Germinal center (tissue), 1 donor: ENCODE data around the gene STIM2.
"Not testable (repeated sequence)": the region's sequence is repeated elsewhere in the genome, so short reads cannot be mapped to it uniquely, and the experiment has no call there.

Experiments used
- DNase-seq: peaks from one replicate; pipeline ENCODE4 v3.0.0; 2012; ENCODE audit warnings: mixed read lengths, low spot score

STIM2 gene

GRCh38 chr4:26867914-26868684 lies 7.5 kb downstream of the STIM2 start:
- no peak for DNase-seq

- no peak for DNase-seq
Observed at GRCh38 chr4:26870576-26871262, 10.1 kb downstream of the STIM2 start.

- no peak for DNase-seq
Observed at GRCh38 chr4:26871611-26872010, 11.0 kb downstream of the STIM2 start.

DNA sequence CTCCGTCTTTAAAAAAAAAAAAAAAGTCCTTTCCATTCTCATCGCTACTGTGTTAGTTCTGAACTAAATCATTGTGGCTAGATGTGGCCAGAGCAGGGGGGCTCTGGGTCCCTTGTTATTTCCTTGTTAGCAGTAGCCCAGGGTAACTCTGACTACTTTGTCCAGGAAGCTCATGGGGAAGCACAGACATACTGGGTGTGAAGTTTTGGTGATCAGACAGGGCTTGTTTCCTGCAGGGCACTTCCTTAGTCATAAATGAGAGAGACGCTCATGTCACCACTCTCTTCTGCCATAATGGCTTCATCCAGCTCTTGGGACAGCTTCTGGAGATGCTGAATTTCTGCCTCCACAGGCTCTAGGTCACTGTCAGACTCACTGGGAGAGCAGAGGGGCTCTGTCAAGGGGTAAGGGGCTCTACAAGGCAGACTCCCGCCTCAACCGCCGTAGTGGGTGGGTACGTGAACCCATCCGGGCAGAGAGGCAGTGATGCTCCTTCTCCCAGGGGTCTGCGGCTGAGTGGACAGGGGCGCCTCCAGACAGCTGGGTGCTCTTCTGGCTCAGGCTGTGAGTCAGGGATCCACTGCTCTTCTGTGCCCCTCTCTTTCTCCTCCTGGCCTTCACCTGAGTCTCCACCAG lies 12.9 kb downstream of the STIM2 start:
- DNase-seq: no peak

DNA sequence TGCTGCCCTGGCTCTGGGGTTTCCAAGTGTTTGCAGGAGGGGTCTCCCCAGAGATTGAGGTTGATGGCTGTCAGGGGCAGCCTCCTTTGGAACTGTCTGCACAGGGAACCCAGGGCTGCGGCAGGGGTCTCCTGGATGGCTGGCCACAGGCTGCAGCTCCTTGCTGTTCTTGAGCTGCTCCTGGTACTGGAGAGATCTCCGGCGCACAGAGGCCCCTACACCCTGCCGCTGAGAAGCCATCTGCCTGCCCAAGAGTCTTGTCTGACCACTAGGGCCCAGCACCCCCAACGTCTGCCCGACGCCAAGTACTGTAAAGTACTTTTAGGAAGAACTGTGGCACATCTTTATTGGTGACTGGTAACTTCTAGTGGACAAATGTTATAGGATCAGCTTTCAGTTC lies 13.5 kb downstream of the STIM2 start:
- no peak for DNase-seq

DNA sequence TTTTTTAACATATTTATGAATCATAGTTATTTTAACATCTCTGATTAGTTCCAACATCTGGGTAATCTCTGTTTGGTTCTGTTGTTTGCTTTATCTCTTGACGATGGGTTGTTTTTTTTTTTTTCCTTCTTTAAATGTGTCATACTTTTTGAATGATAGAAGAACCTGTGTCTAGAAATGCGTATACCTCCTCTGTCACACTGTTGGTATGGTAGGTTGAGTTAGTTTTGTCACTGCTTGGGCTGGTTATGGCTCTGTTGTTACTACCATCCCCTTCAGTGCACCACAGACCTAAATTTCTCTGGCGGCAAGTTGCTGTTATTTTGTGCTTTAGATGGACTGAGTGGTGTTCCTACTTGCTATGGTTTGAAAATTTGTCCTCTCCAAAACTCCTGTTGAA lies 16.8 kb downstream of the STIM2 start:
- DNase-seq: no peak

DNA sequence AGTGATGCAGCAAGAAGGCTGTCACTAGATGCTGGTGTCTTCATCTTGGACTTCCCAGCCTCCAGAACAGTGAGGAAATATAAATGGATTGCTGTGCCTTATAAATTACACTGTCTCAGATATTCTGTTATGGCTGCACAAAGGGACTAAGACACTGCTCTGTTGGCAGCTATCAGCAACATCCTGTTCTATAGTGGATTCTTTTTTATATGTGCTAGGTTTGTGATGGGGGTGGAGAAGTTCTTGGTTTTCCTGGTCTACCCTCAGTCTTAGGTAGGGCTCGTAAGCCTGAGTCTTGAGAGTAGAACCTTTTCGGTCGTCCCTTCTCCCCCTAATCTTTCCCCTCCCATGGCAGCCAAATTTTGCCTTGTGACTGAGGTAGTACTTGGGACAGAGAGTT lies 17.3 kb downstream of the STIM2 start:
- no peak for DNase-seq

GRCh38 chr4:26878794-26879391 lies 18.3 kb downstream of the STIM2 start:
- DNase-seq: no peak

DNA sequence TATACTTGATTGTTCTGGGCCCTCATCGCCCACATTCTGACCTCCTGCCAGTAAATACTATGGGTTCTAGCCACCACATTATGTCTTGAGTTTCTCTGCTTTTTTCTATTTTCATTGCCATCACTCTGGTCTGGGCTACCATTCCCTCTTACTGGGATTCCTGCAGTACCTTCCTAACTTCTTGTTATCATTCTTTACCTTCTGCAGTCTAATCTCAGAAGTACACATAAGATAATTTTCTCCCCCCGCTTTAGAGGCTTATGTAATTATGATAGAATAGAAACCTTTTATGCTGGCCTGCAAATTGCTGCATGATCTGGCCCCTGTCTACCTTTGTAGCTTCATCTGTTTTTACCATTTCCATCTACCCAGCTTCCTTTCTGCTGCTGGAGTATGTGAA lies 19.2 kb downstream of the STIM2 start:
- no peak for DNase-seq

GRCh38 chr4:26884026-26884425 lies 23.4 kb downstream of the STIM2 start:
- DNase-seq: no peak

DNA sequence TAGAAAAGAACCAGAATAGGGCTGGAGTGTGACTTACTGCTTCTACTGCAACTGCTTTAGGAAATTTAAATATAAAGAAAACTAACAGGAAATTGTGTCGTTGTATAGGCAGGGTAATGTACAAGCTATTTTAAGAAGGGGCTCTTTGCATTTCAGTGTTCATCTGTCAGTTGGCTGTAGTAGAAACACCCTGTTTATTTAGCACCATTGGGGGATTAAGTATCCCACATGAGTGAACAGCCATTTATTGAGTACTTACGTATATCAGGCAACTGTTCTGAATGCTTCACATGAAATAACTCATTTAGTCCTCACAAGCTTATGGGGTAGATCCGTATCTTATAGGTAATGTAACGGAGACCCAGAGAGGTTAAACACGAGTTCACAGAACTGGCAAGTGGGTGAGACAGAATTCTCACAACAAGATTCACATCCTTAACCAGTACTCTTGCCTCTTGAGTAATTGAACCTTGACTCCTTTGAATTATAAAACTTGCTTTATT lies 23.9 kb downstream of the STIM2 start:
- DNase-seq: peak; percentile 49

DNA sequence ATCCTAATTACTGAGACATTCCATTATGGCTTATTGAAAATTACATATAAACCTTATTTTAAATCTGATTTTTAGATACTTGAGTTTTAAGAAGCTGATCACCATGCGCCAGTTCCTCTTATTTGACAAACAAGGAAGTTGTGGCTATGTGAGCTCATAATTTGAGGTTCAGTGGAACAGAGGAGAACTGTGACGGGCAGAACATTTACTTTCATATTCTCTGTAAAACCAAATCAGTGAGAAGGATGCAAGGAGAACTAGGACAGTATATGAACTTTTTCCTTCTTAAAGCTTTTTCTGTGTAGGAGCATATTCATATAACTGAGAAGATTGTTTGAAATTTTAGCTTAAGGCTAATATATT lies 25.3 kb downstream of the STIM2 start:
- peak; percentile 55 for DNase-seq

GRCh38 chr4:26887143-26887542 lies 26.5 kb downstream of the STIM2 start:
- no peak for DNase-seq

GRCh38 chr4:26887809-26888208 lies 27.2 kb downstream of the STIM2 start:
- no peak for DNase-seq

DNA sequence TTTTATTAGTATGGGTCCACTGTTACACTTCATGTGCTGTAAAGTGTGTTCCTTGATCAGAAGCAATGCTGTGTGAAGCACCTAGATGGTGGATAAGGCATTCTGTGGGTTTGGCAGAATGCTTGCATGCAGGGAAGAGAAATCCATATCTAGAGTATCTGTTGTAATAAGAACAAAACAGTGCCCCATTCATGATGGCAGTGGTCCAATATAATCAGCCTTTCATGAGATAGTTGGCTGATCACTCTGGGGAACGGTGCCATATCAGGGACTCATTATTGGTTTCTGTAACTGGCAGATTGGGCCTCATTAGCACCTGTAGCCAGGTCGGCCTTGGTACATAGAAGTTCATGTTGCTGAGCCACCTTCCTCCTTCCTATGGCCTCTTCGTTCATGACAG lies 28.7 kb downstream of the STIM2 start:
- DNase-seq: no peak

DNA sequence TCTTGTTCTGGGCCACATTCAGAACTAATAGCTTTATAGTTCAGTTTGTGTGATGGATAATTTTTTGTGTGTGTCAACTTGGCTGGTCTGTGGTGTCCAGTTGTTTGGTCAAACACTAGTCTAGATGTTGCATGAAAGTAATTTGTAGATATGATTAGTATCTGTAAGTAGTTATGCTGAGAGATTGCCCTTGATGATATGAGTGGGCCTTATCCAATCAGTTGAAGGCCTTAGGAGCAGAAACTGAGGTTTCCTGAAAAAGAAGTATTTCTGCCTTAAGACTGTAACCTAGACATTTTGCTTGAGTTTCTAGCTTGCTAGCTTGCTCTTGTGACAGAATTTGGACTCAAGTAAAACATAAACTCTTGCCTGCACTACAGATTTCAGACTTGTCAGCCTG lies 30.4 kb downstream of the STIM2 start:
- no peak for DNase-seq

DNA sequence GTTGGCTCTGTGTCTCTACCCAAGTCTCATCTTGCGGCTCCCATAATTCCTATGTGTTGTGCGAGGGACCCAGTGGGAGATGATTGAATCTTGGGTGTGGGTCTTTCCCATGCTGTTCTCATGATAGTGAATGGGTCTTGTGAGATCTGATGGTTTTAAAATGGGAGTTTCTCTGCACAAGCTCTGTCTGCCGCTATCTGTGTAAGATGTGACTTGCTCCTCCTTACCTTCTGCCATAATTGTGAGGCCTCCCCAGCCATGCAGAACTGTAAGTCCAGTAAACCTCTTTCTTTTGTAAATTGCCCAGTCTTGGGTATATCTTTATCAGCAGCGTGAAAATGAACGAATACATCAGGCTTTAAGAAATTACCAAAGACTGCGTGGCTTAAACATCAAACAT lies 31.2 kb downstream of the STIM2 start:
- DNase-seq: no peak

GRCh38 chr4:26892480-26893150 lies 32.0 kb downstream of the STIM2 start:
- DNase-seq: no peak

DNA sequence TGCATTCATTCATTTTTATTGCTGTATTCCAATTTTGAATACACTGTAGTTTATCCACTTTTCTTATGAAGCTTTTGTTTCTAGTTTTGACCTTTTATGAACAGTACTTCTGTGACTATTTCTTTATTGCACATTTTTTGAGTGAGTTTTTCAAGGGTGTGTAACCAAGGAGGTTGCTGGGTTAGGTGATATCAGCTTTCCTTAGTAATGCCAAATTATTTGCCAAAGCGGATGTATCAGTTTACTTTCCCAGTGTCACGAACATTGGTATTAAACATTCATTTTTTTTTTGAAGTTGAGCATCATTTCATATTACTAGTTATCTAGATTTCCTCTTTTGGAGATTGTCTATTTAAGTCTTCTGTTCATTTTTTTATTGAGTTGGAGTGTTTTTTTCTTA lies 32.9 kb downstream of the STIM2 start:
- no peak for DNase-seq

DNA sequence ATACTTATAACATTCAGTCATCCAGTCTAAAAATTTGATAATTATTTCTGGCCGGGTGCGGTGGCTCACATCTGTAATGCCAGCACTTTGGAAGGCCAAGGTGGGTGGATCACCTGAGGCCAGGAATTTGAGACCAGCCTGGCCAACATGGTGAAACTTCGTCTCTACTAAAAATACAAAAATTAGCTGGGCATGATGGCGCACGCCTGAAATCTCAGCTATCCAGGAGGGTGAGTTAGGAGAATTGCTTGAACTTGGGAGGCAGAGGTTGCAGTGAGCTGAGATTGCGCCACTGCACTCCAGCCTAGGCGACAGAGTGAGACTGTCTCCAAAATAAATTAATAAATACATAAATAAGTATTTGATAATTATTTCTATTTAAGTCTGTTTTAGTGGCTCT lies 34.2 kb downstream of the STIM2 start:
- DNase-seq: not testable (repeated sequence)

DNA sequence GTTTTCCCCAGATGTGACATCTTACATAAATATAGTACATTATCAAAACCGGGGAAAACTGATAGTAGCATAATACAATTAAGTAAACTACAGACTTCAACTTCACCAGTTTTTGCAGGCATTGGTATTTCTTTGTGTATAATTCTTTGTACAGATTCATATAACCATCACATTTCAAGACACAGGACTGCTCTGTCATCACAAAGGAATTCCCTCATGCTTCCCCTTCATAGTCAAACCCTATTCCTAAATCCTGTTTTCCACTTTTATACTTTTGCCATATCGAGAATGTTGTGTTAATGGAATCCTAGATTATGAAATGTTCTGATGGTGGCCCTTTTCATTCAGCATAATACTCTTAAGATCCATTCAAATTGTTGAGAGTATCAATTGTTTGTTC lies 36.0 kb downstream of the STIM2 start:
- DNase-seq: no peak

DNA sequence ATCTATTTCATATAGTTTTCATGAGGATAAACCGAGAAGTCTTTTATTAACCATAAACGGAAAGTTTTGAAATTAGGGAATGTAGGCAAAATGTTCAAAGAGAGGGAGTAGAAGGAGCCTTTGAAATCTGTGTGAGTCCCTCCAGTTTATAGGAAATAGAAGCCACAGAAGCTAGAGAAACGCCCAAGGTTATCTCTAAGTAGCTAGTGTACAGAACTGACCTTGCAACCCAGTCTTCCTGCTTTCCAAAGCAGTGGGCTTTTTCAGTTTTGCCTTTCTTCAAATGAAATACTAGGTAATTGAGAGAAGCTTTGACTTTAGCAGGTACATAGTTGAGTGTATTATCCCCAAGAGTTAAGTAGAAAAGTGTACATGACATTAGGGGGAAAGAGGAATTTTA lies 39.4 kb downstream of the STIM2 start:
- no peak for DNase-seq
